Stimulated activated CD8-positive, alpha-beta memory T cell treated with anti-CD3 and anti-CD28 coated beads, Interleukin-15, amount 100 ng/mL, for 1 hour (primary cell): ENCODE results near the gene RGS1.

Experiments
- DNase-seq: peaks from one replicate; pipeline ENCODE4 v3.0.0-alpha.2; 2020; ENCODE audit warnings: low read depth

RGS1 gene

GRCh38 chr1:192620071-192620635 is 44.6 kb downstream of the RGS1 start:
- DNase-seq: no peak

GRCh38 chr1:192626366-192627179 is 51.0 kb downstream of the RGS1 start:
- DNase-seq: no peak

GRCh38 chr1:192627901-192628300 is 52.3 kb downstream of the RGS1 start:
- DNase-seq: no peak

GRCh38 chr1:192628396-192629057 is 53.0 kb downstream of the RGS1 start:
- no peak for DNase-seq

- no peak for DNase-seq
Measured at GRCh38 chr1:192629612-192630011, 54.0 kb downstream of the RGS1 start.
